Adrenal gland (tissue), 12 donors: ENCODE data around the gene MAP7D2. TPM values are rescaled to one million over a fixed set of nuclear protein-coding genes. Genes with fewer than 3 reads are reported as not detected.
A peak's percentile ranks its signal among the peaks of the same experiment; 100 is the strongest.

ENCODE experiments used
- DNase-seq, 7 donors: peaks; one replicate each; pipeline ENCODE4 v3.0.0-alpha.2; 2019 to 2020
- H3K27ac ChIP-seq, 5 donors: fragments of 200-600 bp; sonication (generic) in 4 of 5; 1 replicate in 3 of 5; 2 replicates in 2 of 5; pipeline versions ENCODE4 v1.5.1 to v1.8.0; 2016 to 2020; ENCODE audit warnings: mild to moderate bottlenecking in 1 of 5
- H3K27me3 ChIP-seq: fragments of 200-600 bp; 2 replicates; pipeline ENCODE4 v1.8.0; 2021
- H3K36me3 ChIP-seq, 2 donors: fragments of 200-600 bp; replicated peaks in 1 of 2; 1 replicate in 1 of 2; 2 replicates in 1 of 2; pipeline versions ENCODE4 v1.5.1 to v1.8.0; 2018 to 2022
- H3K4me1 ChIP-seq, 2 donors: fragments of 200-600 bp; replicated peaks in 1 of 2; 1 replicate in 1 of 2; 2 replicates in 1 of 2; pipeline versions ENCODE4 v1.5.1 to v1.8.0; 2018 to 2021
- H3K4me3 ChIP-seq, 4 donors: fragments of 200-600 bp; sonication (generic) in 3 of 4; one replicate each; pipeline ENCODE4 v1.5.1; 2016 to 2018
- H3K9me3 ChIP-seq, 3 donors: fragments of 200-600 bp; sonication (generic) in 1 of 3; replicated peaks in 1 of 3; 1 replicate in 2 of 3; 2 replicates in 1 of 3; pipeline versions ENCODE4 v1.5.1 to v1.8.0; 2016 to 2021
- POLR2A ChIP-seq, 2 donors: fragments of 450-650 bp; IDR thresholded peaks; one replicate each; pipeline ENCODE4 v1.6.1; 2017; ENCODE audit warnings: antibody characterized with exemption in 2 of 2, mild to moderate bottlenecking in 2 of 2, moderate library complexity in 1 of 2
- WGBS, 4 donors: extraction: QIAGEN DNeasy Blood & Tissue Kit in 2 of 4; methylation state at CpG; one replicate each; pipeline versions ENCODE4 v1.1.5 to v1.1.7; 2013 to 2017; 5-methylcytosine and 5-hydroxymethylcytosine counted together
- intact Hi-C, 2 donors: fragments of 100-400 bp; cut with DNase I; formaldehyde crosslinking; loops; one replicate each; pipeline versions ENCODE4 v1.14.1 to v1.15.0; 2022 to 2023
- polyA plus RNA-seq, 3 donors: library from polyadenylated mRNA; stranded (reverse); fragments of 200-250 nt in 2 of 3; fragments of 350-450 nt in 1 of 3; fragmentation: Illumina TruSeq in 1 of 3; extraction: RNeasy Lipid Tissue Mini Kit (QIAGEN cat#74804) in 1 of 3; gene quantifications; one replicate each; pipeline ENCODE4 v1.2.3, GENCODE V29; 2013 to 2014
- total RNA-seq, 9 donors: library from RNA; depleted of rRNA in 4 of 9; stranded (reverse); fragments of >200 nt in 4 of 9; fragments of 120-200 nt in 1 of 9; fragmentation: NEBNext Ultra II Directional in 1 of 9; extraction: Animal tissue kit (Norgen Biotek cat#: 25700) in 1 of 9; gene quantifications; one replicate each; pipeline versions ENCODE4 v1.1.0 to v1.2.4, GENCODE V29; 2013 to 2023
- TF ChIP-seq, protein P1 (sequence below), 6 experiments: fragments of 450-650 bp in 4 of 6; fragments of 200-600 bp in 2 of 6; sonication (generic) in 1 of 6; IDR thresholded peaks; 1 replicate in 5 of 6; 2 replicates in 1 of 6; pipeline versions ENCODE4 v1.5.1 to v1.8.0; 2016 to 2021; ENCODE audit warnings: antibody characterized with exemption in 6 of 6, mild to moderate bottlenecking in 2 of 6, moderate library complexity in 1 of 6
- donor health status: healthy with polysubstance abuse.
- donor health status: Bipolar disorder and iron deficiency.
- donor health status: DM: yes; HTN: yes; CAD: no.
- donor health status: DM: no; HTN: no; CAD: no.
- donor health status: DM: no; HTN: no; CAD: no.
- donor health status: DM: yes; HTN: yes; CAD: no.

Gene MAP7D2
- total and polyA plus RNA-seq, 12 donors, result 0.25 to 6.0 (median 1.0) TPM

DNA sequence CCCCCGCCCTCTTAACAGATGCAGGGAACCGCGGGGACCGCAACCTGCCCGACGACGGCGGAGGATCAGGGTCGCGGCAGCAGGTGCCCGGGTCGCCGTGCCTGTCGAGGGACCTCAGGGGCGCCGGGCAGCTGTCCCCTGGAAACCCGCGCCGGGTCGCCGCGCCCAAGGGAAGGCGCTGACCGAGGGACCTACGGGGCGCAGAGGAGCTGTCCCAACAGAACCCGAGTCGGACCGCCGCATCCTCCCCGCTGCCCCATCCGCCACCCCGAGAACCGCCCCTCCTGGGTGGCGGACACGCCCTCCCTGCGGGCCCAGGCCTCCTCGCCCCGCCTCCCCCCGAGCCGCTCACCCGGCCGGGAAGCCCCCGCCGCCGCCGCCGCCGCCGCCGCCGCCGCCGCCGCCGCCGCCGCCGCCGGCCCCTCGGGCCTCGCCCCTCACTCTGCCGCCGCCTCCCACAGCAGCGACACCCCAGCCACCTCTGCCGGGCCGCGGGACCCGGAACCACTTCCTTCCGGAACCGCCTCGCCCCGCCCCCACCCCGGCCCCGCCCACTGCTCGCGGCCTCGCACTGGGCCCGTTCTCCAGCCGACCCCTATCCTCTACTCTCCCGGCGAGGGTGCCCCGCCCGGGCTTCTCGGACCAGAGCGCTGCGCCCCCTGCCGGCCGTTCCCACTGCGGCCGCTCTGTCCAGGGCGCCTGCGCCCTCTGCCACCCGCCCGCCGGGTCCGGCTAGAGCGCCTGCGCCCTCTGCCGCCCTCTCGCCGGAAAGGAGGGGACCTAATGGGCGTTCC is 126.0 kb downstream of the MAP7D2 start, which contains the start of gene BCLAF3:
Gene BCLAF3, minus strand, starts transcription at position 506 of the 794 bp plus-strand sequence. CDS start 20,797 bp downstream, outside the sequence.
- no peaks in the 10 kb centered on the region for H3K36me3 ChIP-seq
- H3K27ac ChIP-seq, result peak within 1 kb of the TSS in 3 of 5 donors; percentile 43 to 95 (median 65)
- peaks cover 6% of the 10 kb centered on the region for H3K27me3 ChIP-seq
- 0 to 27% (median 20%) methylated on average over 3 to 64 of the region's 103 CpGs; no CpG with 5 or more reads in 1 of the 4 donors for WGBS, 4 donors
- H3K4me1 ChIP-seq, result no peaks in the 10 kb centered on the region
- TF ChIP-seq, protein P1, sequence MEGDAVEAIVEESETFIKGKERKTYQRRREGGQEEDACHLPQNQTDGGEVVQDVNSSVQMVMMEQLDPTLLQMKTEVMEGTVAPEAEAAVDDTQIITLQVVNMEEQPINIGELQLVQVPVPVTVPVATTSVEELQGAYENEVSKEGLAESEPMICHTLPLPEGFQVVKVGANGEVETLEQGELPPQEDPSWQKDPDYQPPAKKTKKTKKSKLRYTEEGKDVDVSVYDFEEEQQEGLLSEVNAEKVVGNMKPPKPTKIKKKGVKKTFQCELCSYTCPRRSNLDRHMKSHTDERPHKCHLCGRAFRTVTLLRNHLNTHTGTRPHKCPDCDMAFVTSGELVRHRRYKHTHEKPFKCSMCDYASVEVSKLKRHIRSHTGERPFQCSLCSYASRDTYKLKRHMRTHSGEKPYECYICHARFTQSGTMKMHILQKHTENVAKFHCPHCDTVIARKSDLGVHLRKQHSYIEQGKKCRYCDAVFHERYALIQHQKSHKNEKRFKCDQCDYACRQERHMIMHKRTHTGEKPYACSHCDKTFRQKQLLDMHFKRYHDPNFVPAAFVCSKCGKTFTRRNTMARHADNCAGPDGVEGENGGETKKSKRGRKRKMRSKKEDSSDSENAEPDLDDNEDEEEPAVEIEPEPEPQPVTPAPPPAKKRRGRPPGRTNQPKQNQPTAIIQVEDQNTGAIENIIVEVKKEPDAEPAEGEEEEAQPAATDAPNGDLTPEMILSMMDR (IDR thresholded peaks at IDR 0.05), result peak; percentile 48 to 87 (median 62)
- TF ChIP-seq POLR2A (IDR thresholded peaks at IDR 0.05), result peak in 1 of 2 donors; percentile 9
- DNase-seq, result peak; percentile 86 to 92 (median 89)
- no peaks in the 10 kb centered on the region for H3K9me3 ChIP-seq
- H3K4me3 ChIP-seq, result peak within 1 kb of the TSS in 3 of 4 donors; percentile 25 to 85 (median 43)
- intact Hi-C loops, result loop anchor here in 1 of 2 donors (5.0 kb wide), 1 partner anchor 88 kb away; no protein-coding TSS in a partner anchor

DNA sequence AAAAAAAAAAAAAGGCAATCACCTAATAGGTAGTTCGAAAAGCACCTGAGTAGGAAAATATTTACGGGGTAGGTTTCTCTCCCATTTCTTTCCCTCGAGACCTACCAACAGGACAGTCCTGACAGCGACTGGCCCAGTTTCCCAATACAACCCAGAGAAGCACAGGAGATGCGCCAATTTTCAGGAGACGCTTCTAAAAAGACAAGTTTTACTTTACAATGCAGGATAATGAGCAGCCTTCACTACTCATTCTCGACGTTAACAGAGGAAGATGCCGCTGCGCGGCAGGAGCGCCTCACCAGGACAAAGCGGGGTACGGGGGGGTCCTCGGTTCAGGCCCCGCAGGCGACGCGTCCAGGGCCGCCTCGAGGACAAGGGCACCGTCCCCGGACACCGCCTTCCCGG is 126.6 kb downstream of the MAP7D2 start:
- peak overlapping the region in 3 of 4 donors; percentile 25 to 85 (median 43) for H3K4me3 ChIP-seq
- intact Hi-C loops, result loop anchor here in 1 of 2 donors (5.0 kb wide), 1 partner anchor 88 kb away; no protein-coding TSS in a partner anchor
- WGBS, 4 donors, result 2 to 20% (median 11%) methylated on average over 6 to 25 of the region's 25 CpGs
- H3K27me3 ChIP-seq, result peaks cover 6% of the 10 kb centered on the region
- peak overlapping the region in 3 of 5 donors; percentile 43 to 95 (median 65) for H3K27ac ChIP-seq
- no peaks in the 10 kb centered on the region for H3K4me1 ChIP-seq
- no peak for TF ChIP-seq POLR2A (IDR thresholded peaks at IDR 0.05)
- TF ChIP-seq, protein P1 (IDR thresholded peaks at IDR 0.05), result no peak
- DNase-seq, result peak in 2 of 7 donors; percentile 21 to 47
- H3K36me3 ChIP-seq, result no peaks in the 10 kb centered on the region
- no peaks in the 10 kb centered on the region for H3K9me3 ChIP-seq

DNA sequence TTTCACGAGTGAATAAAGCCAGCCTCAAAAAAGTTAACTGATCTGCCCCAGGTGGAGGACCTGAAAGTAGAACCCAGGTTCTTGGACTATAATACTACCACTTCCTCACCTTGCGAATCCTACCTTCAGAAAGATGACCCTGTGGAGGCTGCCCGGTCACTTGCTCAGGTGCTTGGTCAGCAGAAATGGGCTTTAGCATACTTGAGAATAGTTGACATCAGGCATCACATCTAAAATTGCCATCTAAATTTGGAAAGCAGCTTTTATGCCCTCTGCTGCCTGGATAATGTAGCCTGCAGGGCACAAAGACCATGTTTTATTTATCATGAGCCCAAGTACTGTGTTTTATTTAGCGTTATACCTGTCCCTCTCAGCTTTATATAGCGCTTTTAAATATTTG is 128.9 kb downstream of the MAP7D2 start:
- no peaks in the 10 kb centered on the region for H3K4me1 ChIP-seq
- H3K36me3 ChIP-seq, result no peaks in the 10 kb centered on the region
- 83 to 93% (median 88%) methylated on average over 4 to 5 of the region's 5 CpGs for WGBS, 4 donors
- no peaks in the 10 kb centered on the region for H3K9me3 ChIP-seq
- H3K27ac ChIP-seq, result no peak overlapping the region
- no peak for TF ChIP-seq POLR2A (IDR thresholded peaks at IDR 0.05)
- TF ChIP-seq, protein P1 (IDR thresholded peaks at IDR 0.05), result no peak
- DNase-seq, result no peak
- no peak overlapping the region for H3K4me3 ChIP-seq
- no peaks in the 10 kb centered on the region for H3K27me3 ChIP-seq
- intact Hi-C loops, result no loop called here

DNA sequence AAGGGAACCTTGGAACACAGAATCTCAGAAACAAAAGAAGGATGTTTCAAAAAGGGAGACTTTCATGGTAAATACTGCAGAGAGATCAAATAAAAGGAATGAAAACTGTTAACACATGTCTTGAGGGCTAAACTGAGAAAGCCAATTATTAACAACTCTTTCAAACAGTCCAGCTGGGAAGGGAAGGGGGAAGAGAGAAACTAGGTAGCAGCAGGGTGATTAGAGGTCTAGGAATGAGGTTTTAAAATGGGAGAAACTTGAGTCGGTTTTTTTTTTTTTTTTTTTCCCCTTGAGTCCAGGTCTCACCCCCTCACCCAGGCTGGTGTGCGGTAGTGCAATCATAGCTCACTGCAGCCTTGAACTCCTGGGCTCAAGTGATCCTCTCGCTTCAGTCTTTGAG is 130.2 kb downstream of the MAP7D2 start:
- Histone ChIP-seq H3K27ac (no peak overlapping the region), H3K27me3 (no peaks in the 10 kb centered on the region), H3K9me3 (no peaks in the 10 kb centered on the region), H3K36me3 (no peaks in the 10 kb centered on the region), H3K4me1 (no peaks in the 10 kb centered on the region), H3K4me3 (no peak overlapping the region)
- TF ChIP-seq, protein P1 (IDR thresholded peaks at IDR 0.05), result no peak
- no peak for TF ChIP-seq POLR2A (IDR thresholded peaks at IDR 0.05)
- 67 to 80% (median 70%) methylated on average over 3 of the region's 3 CpGs for WGBS, 4 donors
- DNase-seq, result no peak
- intact Hi-C loops, result no loop called here
